ENCODE results near the gene ENTHD1.

ENTHD1 gene

GRCh38 chr22:39871008-39871798 lies 22.4 kb downstream of the ENTHD1 start (continued):
- TF ChIP-seq ZBTB49 (tag by site-specific recombination; IDR thresholded peaks at IDR 0.05; ENCODE audit: low read depth): no peak
- TF ChIP-seq SP2 (tag by site-specific recombination; IDR thresholded peaks at IDR 0.05): no peak
- no peak for TF ChIP-seq ZNF571 (tag by site-specific recombination; IDR thresholded peaks at IDR 0.05)
- no peak for TF ChIP-seq ZNF544 (tag by site-specific recombination; IDR thresholded peaks at IDR 0.05)
- no peak for TF ChIP-seq ZNF133 (tag by site-specific recombination; IDR thresholded peaks at IDR 0.05)
- TF ChIP-seq OVOL3 (tag by site-specific recombination; IDR thresholded peaks at IDR 0.05): no peak
- no peak for TF ChIP-seq ZNF18 (tag by site-specific recombination; IDR thresholded peaks at IDR 0.05)
- TF ChIP-seq ZNF776 (tag by site-specific recombination; IDR thresholded peaks at IDR 0.05; ENCODE audit: borderline replicate concordance): no peak
- no peak for TF ChIP-seq ZSCAN5A (tag by site-specific recombination; IDR thresholded peaks at IDR 0.05)
- no peak for TF ChIP-seq SCRT1 (tag by site-specific recombination; IDR thresholded peaks at IDR 0.05; ENCODE audit: borderline replicate concordance)
- TF ChIP-seq ZNF654 (tag by site-specific recombination; IDR thresholded peaks at IDR 0.05; ENCODE audit: low read depth): peak; percentile 30
- TF ChIP-seq ZNF473 (tag by site-specific recombination; IDR thresholded peaks at IDR 0.05): no peak
- TF ChIP-seq IKZF3 (tag by site-specific recombination; IDR thresholded peaks at IDR 0.05): no peak
- no peak for TF ChIP-seq ZNF76 (tag by site-specific recombination; IDR thresholded peaks at IDR 0.05; ENCODE audit: borderline replicate concordance, low read depth)
- TF ChIP-seq GFI1B (tag by site-specific recombination; IDR thresholded peaks at IDR 0.05): no peak
- peak; percentile 51; the same call in 1 of the 2 replicates for TF ChIP-seq ZFP37 (tag by site-specific recombination; IDR thresholded peaks at IDR 0.05)
- TF ChIP-seq, protein P1, sequence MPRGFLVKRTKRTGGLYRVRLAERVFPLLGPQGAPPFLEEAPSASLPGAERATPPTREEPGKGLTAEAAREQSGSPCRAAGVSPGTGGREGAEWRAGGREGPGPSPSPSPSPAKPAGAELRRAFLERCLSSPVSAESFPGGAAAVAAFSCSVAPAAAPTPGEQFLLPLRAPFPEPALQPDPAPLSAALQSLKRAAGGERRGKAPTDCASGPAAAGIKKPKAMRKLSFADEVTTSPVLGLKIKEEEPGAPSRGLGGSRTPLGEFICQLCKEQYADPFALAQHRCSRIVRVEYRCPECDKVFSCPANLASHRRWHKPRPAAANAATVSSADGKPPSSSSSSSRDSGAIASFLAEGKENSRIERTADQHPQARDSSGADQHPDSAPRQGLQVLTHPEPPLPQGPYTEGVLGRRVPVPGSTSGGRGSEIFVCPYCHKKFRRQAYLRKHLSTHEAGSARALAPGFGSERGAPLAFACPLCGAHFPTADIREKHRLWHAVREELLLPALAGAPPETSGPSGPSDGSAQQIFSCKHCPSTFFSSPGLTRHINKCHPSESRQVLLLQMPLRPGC (tag by site-specific recombination; IDR thresholded peaks at IDR 0.05): no peak
- no peak for TF ChIP-seq ZNF10 (tag by site-specific recombination; IDR thresholded peaks at IDR 0.05)
- TF ChIP-seq TCF7L2 (IDR thresholded peaks at IDR 0.05; ENCODE audit: borderline replicate concordance, low read depth, low read length): no peak
- TF ChIP-seq MEIS1 (CRISPR knock-in tag; IDR thresholded peaks at IDR 0.05; ENCODE audit: borderline replicate concordance): no peak
- no peak for TF ChIP-seq ZNF658 (tag by site-specific recombination; IDR thresholded peaks at IDR 0.05)
- TF ChIP-seq ZBTB44 (tag by site-specific recombination; IDR thresholded peaks at IDR 0.05): no peak
- TF ChIP-seq GLIS2 (tag by site-specific recombination; IDR thresholded peaks at IDR 0.05): no peak
- peak; percentile 77 for TF ChIP-seq ZBTB8A (tag by site-specific recombination; IDR thresholded peaks at IDR 0.05)
- TF ChIP-seq ZNF548 (tag by site-specific recombination; IDR thresholded peaks at IDR 0.05): no peak
- TF ChIP-seq, protein P2, sequence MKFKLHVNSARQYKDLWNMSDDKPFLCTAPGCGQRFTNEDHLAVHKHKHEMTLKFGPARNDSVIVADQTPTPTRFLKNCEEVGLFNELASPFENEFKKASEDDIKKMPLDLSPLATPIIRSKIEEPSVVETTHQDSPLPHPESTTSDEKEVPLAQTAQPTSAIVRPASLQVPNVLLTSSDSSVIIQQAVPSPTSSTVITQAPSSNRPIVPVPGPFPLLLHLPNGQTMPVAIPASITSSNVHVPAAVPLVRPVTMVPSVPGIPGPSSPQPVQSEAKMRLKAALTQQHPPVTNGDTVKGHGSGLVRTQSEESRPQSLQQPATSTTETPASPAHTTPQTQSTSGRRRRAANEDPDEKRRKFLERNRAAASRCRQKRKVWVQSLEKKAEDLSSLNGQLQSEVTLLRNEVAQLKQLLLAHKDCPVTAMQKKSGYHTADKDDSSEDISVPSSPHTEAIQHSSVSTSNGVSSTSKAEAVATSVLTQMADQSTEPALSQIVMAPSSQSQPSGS (tag by site-specific recombination; IDR thresholded peaks at IDR 0.05; ENCODE audit: low read depth): no peak
- TF ChIP-seq ZNF324 (tag by site-specific recombination; IDR thresholded peaks at IDR 0.05): no peak
- TF ChIP-seq ZNF138 (tag by site-specific recombination; IDR thresholded peaks at IDR 0.05; ENCODE audit: borderline replicate concordance): 0 out of 2 replicates have a peak, but pooled peaks have one; percentile 81
- no peak for TF ChIP-seq ZNF341 (tag by site-specific recombination; IDR thresholded peaks at IDR 0.05; ENCODE audit: low read depth)
- TF ChIP-seq ZNF239 (tag by site-specific recombination; IDR thresholded peaks at IDR 0.05): no peak
